GM18873 (cell line): ENCODE data around the gene CD2.

Experiments used
- ATAC-seq: cut with Tn5 transposase; IDR thresholded peaks from one replicate; pipeline ENCODE4 v1.9.1; 2021; ENCODE audit warnings: mild to moderate bottlenecking, moderate library complexity, moderate number of reproducible peaks; ENCODE audit not compliant: unreplicated experiment, low FRiP score

The CD2 gene

GRCh38 chr1:116811321-116811720, 57.1 kb downstream of the CD2 start:
- no peak for ATAC-seq

GRCh38 chr1:116814926-116815723, 60.9 kb downstream of the CD2 start:
- ATAC-seq: no peak

GRCh38 chr1:116817582-116818064, 63.4 kb downstream of the CD2 start:
- no peak for ATAC-seq
